IPS-NIHi7 (cell line): ENCODE data around the gene TMEM117.
"Not testable (repeated sequence)": the region's sequence is repeated elsewhere in the genome, so short reads cannot be mapped to it uniquely, and the experiment has no call there.

Experiments used
- DNase-seq: peaks from one replicate; pipeline ENCODE4 v3.0.0; 2012; ENCODE audit warnings: mixed read lengths; ENCODE audit errors: extremely low spot score

Gene TMEM117

GRCh38 chr12:44223736-44224135, 387.9 kb downstream of the TMEM117 start:
- DNase-seq, result no peak

GRCh38 chr12:44224399-44225148, 388.7 kb downstream of the TMEM117 start:
- DNase-seq, result no peak

GRCh38 chr12:44225149-44225510, 389.2 kb downstream of the TMEM117 start:
- DNase-seq, result no peak

GRCh38 chr12:44227616-44228015, 391.7 kb downstream of the TMEM117 start:
- no peak for DNase-seq

- no peak for DNase-seq
Observed at GRCh38 chr12:44229846-44230245, 394.0 kb downstream of the TMEM117 start.

- no peak for DNase-seq
Observed at GRCh38 chr12:44235674-44236073, 399.8 kb downstream of the TMEM117 start.

GRCh38 chr12:44240186-44240585, 404.3 kb downstream of the TMEM117 start:
- DNase-seq, result no peak

- DNase-seq, result no peak
Observed at GRCh38 chr12:44245932-44246331, 410.1 kb downstream of the TMEM117 start.

- no peak for DNase-seq
Observed at GRCh38 chr12:44246482-44247105, 410.7 kb downstream of the TMEM117 start.

- DNase-seq, result peak; percentile 47
Observed at GRCh38 chr12:44247588-44247987, 411.7 kb downstream of the TMEM117 start.

GRCh38 chr12:44248436-44248835, 412.6 kb downstream of the TMEM117 start:
- no peak for DNase-seq

- DNase-seq, result not testable (repeated sequence)
Observed at GRCh38 chr12:44250440-44250839, 414.6 kb downstream of the TMEM117 start.

- no peak for DNase-seq
Observed at GRCh38 chr12:44253338-44253856, 417.5 kb downstream of the TMEM117 start.

- DNase-seq, result no peak
Observed at GRCh38 chr12:44258246-44258645, 422.4 kb downstream of the TMEM117 start.

- DNase-seq, result no peak
Observed at GRCh38 chr12:44259890-44260289, 424.0 kb downstream of the TMEM117 start.

- no peak for DNase-seq
Observed at GRCh38 chr12:44260581-44260980, 424.7 kb downstream of the TMEM117 start.

- no peak for DNase-seq
Observed at GRCh38 chr12:44285321-44285960, 449.6 kb downstream of the TMEM117 start.

- no peak for DNase-seq
Observed at GRCh38 chr12:44286336-44286735, 450.5 kb downstream of the TMEM117 start.

- DNase-seq, result no peak
Observed at GRCh38 chr12:44286821-44287505, 451.1 kb downstream of the TMEM117 start.

- DNase-seq, result no peak
Observed at GRCh38 chr12:44287545-44287944, 451.7 kb downstream of the TMEM117 start.

- no peak for DNase-seq
Observed at GRCh38 chr12:44294649-44295048, 458.8 kb downstream of the TMEM117 start.

GRCh38 chr12:44295958-44296623, 460.2 kb downstream of the TMEM117 start:
- DNase-seq, result no peak
